ENCODE results near the gene ELK4.

DNA sequence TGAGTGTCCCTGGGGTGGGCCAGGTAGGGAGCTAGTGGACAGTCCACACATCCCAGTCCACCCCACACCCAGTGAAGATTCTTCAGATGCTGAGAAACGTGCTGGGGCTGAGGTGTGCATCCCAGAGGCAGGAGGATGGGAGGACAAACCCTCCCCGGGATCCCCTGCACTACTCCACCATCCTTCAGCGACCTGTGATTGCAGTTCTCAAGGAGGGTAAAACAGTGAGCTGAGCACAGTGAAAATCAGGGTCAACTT, 51.0 kb downstream of the ELK4 start:
- TF ChIP-seq ZNF317 (CRISPR knock-in tag; IDR thresholded peaks at IDR 0.05) (no peak), SOX13 (IDR thresholded peaks at IDR 0.05) (no peak), SOX13 (CRISPR knock-in tag; conservative IDR thresholded peaks at IDR 0.05 in 1 of 2, IDR thresholded peaks at IDR 0.05 in 1 of 2) (no peak), ZNF780A (CRISPR knock-in tag; IDR thresholded peaks at IDR 0.05) (no peak), RBFOX2 (IDR thresholded peaks at IDR 0.05; ENCODE audit: low read depth, low read length) (no peak), ZKSCAN1 (IDR thresholded peaks at IDR 0.05; ENCODE audit: low read length) (no peak)
- TF ChIP-seq, protein P1, sequence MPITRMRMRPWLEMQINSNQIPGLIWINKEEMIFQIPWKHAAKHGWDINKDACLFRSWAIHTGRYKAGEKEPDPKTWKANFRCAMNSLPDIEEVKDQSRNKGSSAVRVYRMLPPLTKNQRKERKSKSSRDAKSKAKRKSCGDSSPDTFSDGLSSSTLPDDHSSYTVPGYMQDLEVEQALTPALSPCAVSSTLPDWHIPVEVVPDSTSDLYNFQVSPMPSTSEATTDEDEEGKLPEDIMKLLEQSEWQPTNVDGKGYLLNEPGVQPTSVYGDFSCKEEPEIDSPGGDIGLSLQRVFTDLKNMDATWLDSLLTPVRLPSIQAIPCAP (CRISPR knock-in tag; IDR thresholded peaks at IDR 0.05; ENCODE audit: low read depth), result no peak
- TF ChIP-seq, protein P2, sequence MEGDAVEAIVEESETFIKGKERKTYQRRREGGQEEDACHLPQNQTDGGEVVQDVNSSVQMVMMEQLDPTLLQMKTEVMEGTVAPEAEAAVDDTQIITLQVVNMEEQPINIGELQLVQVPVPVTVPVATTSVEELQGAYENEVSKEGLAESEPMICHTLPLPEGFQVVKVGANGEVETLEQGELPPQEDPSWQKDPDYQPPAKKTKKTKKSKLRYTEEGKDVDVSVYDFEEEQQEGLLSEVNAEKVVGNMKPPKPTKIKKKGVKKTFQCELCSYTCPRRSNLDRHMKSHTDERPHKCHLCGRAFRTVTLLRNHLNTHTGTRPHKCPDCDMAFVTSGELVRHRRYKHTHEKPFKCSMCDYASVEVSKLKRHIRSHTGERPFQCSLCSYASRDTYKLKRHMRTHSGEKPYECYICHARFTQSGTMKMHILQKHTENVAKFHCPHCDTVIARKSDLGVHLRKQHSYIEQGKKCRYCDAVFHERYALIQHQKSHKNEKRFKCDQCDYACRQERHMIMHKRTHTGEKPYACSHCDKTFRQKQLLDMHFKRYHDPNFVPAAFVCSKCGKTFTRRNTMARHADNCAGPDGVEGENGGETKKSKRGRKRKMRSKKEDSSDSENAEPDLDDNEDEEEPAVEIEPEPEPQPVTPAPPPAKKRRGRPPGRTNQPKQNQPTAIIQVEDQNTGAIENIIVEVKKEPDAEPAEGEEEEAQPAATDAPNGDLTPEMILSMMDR (CRISPR knock-in tag; IDR thresholded peaks at IDR 0.05), result no peak
